Neural cell (in vitro differentiated cells): ENCODE measurements around the gene HOXC6. TPM values are rescaled to one million over a fixed set of nuclear protein-coding genes. Genes with fewer than 3 reads are reported as not detected.

Experiments used
- H2AFZ ChIP-seq: fragments of 200-600, 300-800 bp; sonication (generic), shearing (Covaris generic); 2 replicates; pipeline ENCODE4 v1.6.0; 2014; ENCODE audit warnings: low read depth, mild to moderate bottlenecking, antibody characterized with exemption, low read length, moderate library complexity
- H3F3A ChIP-seq: fragments of 200-600 bp; shearing (Covaris generic); 2 replicates; pipeline ENCODE4 v1.6.1; 2016; ENCODE audit warnings: mild to moderate bottlenecking, moderate library complexity, mixed read lengths, antibody characterized with exemption, low read length; ENCODE audit not compliant: insufficient read depth, poor library complexity, severe bottlenecking
- H3K27ac ChIP-seq: fragments of 200-600, 300-800 bp; sonication (generic), shearing (Covaris generic); 2 replicates; pipeline ENCODE4 v1.5.1; 2014; ENCODE audit warnings: mild to moderate bottlenecking, low read length, moderate library complexity
- H3K27me3 ChIP-seq: fragments of 300-800, 200-600 bp; sonication (generic), shearing (Covaris generic); 2 replicates; pipeline ENCODE4 v1.6.0; 2014; ENCODE audit warnings: mild to moderate bottlenecking, low read depth, low read length, moderate library complexity; ENCODE audit not compliant: insufficient read depth
- H3K36me3 ChIP-seq: fragments of 300-800, 200-600 bp; sonication (generic), shearing (Covaris generic); 2 replicates; pipeline ENCODE4 v1.5.1; 2014; ENCODE audit warnings: mild to moderate bottlenecking, antibody characterized with exemption, low read length, moderate library complexity; ENCODE audit not compliant: insufficient read depth
- H3K4me2 ChIP-seq: fragments of 300-800, 200-600 bp; sonication (generic), shearing (Covaris generic); 2 replicates; pipeline ENCODE4 v1.6.0; 2014; ENCODE audit warnings: mild to moderate bottlenecking, low read length
- H3K4me3 ChIP-seq: fragments of 300-800, 200-600 bp; sonication (generic), shearing (Covaris generic); 2 replicates; pipeline ENCODE4 v1.5.1; 2014; ENCODE audit warnings: mild to moderate bottlenecking, low read length, moderate library complexity
- H3K79me2 ChIP-seq: fragments of 200-600 bp; shearing (Covaris generic); replicated peaks from 2 replicates; pipeline ENCODE4 v1.6.0; 2014; ENCODE audit warnings: mild to moderate bottlenecking, low read length, moderate library complexity; ENCODE audit not compliant: insufficient read depth
- H3K9ac ChIP-seq: fragments of 300-800, 200-600 bp; sonication (generic), shearing (Covaris generic); 2 replicates; pipeline ENCODE4 v1.6.1; 2016; ENCODE audit warnings: mild to moderate bottlenecking, low read length, mixed read lengths
- H3K9me2 ChIP-seq: fragments of 200-600 bp; shearing (Covaris generic); 2 replicates; pipeline ENCODE4 v1.6.1; 2016; ENCODE audit warnings: mild to moderate bottlenecking, low read length, mixed read lengths; ENCODE audit not compliant: insufficient read depth
- H3K9me3 ChIP-seq: fragments of 200-600, 300-800 bp; sonication (generic), shearing (Covaris generic); 2 replicates; pipeline ENCODE4 v1.6.1; 2016; ENCODE audit warnings: mild to moderate bottlenecking, mixed run types, low read length, moderate library complexity, mixed read lengths
- H4K20me1 ChIP-seq: fragments of 200-600 bp; shearing (Covaris generic); 2 replicates; pipeline ENCODE4 v1.6.1; 2016; ENCODE audit warnings: mild to moderate bottlenecking, mixed run types; ENCODE audit not compliant: insufficient read depth
- CTCF ChIP-seq: fragments of 450-650 bp; IDR thresholded peaks from 2 replicates; pipeline ENCODE4 v1.5.1; 2014; ENCODE audit warnings: antibody characterized with exemption, mild to moderate bottlenecking, moderate library complexity; ENCODE audit not compliant: poor library complexity, severe bottlenecking
- EP300 ChIP-seq: fragments of 450-650 bp; conservative IDR thresholded peaks from 2 replicates; pipeline ENCODE4 v1.6.1; 2014; ENCODE audit warnings: antibody characterized with exemption, mild to moderate bottlenecking, moderate library complexity; ENCODE audit not compliant: poor library complexity, severe bottlenecking
- EZH2 ChIP-seq: fragments of 200-600, 300-800 bp; shearing (Covaris generic), sonication (generic); IDR thresholded peaks from 2 replicates; pipeline ENCODE4 v1.6.1; 2014; ENCODE audit warnings: antibody characterized with exemption, low read length, borderline replicate concordance, mild to moderate bottlenecking; ENCODE audit not compliant: insufficient read depth, poor library complexity, severe bottlenecking
- MXI1 ChIP-seq: fragments of 450-650 bp; conservative IDR thresholded peaks from 2 replicates; pipeline ENCODE4 v1.6.1; 2014; ENCODE audit warnings: antibody characterized with exemption, mild to moderate bottlenecking; ENCODE audit not compliant: poor library complexity, severe bottlenecking
- POLR2AphosphoS5 ChIP-seq: IDR thresholded peaks from 2 replicates; pipeline ENCODE4 v1.6.1; 2012
- RAD21 ChIP-seq: fragments of 450-650 bp; conservative IDR thresholded peaks from 2 replicates; pipeline ENCODE4 v1.6.1; 2014; ENCODE audit warnings: antibody characterized with exemption, mild to moderate bottlenecking, moderate library complexity
- REST ChIP-seq: IDR thresholded peaks from 2 replicates; pipeline ENCODE4 v1.6.1; 2012; ENCODE audit warnings: borderline replicate concordance
- SMC3 ChIP-seq: fragments of 450-650 bp; conservative IDR thresholded peaks from 2 replicates; pipeline ENCODE4 v1.6.1; 2014; ENCODE audit warnings: antibody characterized with exemption, mild to moderate bottlenecking, moderate library complexity; ENCODE audit not compliant: poor library complexity
- TAF1 ChIP-seq: IDR thresholded peaks from 2 replicates; pipeline ENCODE4 v1.6.1; 2012; ENCODE audit warnings: low read depth
- polyA plus RNA-seq: library from polyadenylated mRNA; depleted of rRNA; stranded (reverse); fragments of >200 nt; gene quantifications from 2 replicates; pipeline ENCODE4 v1.2.3, GENCODE V29; 2014

The HOXC6 gene
- polyA plus RNA-seq, 1 donor from 2014 or later: not detected

DNA sequence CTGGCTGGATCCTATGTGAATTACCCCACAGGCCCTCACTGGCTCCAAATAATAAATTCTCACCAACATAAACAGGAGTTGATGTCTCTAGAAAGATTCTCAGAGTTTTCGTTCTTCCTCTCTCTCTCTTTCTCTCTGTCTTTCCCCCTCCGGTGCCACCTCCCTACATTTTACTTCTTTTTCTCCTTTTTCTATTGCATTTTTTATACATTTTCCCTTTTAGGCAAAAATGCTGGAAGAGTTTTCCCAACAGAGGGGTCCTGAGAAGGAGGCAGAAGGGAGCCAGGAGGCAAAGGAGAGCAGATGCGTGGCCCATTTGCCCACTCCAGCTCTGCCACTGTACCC, 826 bp upstream of the HOXC6 start:
- Histone ChIP-seq H3F3A (no peaks in the 10 kb centered on the region), H3K9me2 (no peaks in the 10 kb centered on the region), H2AFZ (no peak overlapping the region), H3K27me3 (peaks cover 99% of the 10 kb centered on the region), H3K4me3 (no peak overlapping the region), H3K9me3 (no peaks in the 10 kb centered on the region), H3K36me3 (no peaks in the 10 kb centered on the region), H3K27ac (no peak overlapping the region), H3K4me2 (no peak overlapping the region), H4K20me1 (no peaks in the 10 kb centered on the region), H3K9ac (no peak overlapping the region), H3K79me2 (no peaks in the 10 kb centered on the region)
- TF ChIP-seq REST: no peak
- TF ChIP-seq POLR2AphosphoS5: no peak
- TF ChIP-seq EP300: no peak
- TF ChIP-seq RAD21: no peak
- no peak for TF ChIP-seq SMC3
- TF ChIP-seq TAF1: no peak
- no peak for TF ChIP-seq EZH2
- no peak for TF ChIP-seq MXI1
- no peak for TF ChIP-seq CTCF

DNA sequence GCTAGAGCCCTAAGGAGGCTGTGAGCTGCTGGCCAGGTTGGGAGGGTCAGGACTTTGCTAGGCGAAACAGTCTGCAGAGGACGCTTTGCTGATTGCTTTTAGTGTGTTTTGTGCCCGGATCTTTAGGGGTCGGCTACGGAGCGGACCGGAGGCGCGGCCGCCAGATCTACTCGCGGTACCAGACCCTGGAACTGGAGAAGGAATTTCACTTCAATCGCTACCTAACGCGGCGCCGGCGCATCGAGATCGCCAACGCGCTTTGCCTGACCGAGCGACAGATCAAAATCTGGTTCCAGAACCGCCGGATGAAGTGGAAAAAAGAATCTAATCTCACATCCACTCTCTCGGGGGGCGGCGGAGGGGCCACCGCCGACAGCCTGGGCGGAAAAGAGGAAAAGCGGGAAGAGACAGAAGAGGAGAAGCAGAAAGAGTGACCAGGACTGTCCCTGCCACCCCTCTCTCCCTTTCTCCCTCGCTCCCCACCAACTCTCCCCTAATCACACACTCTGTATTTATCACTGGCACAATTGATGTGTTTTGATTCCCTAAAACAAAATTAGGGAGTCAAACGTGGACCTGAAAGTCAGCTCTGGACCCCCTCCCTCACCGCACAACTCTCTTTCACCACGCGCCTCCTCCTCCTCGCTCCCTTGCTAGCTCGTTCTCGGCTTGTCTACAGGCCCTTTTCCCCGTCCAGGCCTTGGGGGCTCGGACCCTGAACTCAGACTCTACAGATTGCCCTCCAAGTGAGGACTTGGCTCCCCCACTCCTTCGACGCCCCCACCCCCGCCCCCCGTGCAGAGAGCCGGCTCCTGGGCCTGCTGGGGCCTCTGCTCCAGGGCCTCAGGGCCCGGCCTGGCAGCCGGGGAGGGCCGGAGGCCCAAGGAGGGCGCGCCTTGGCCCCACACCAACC, 1.5 kb downstream of the HOXC6 start:
- H3K79me2 ChIP-seq: no peaks in the 10 kb centered on the region
- no peak overlapping the region for H3K4me2 ChIP-seq
- H3K36me3 ChIP-seq: no peaks in the 10 kb centered on the region
- H2AFZ ChIP-seq: no peak overlapping the region
- no peaks in the 10 kb centered on the region for H3K9me2 ChIP-seq
- no peaks in the 10 kb centered on the region for H4K20me1 ChIP-seq
- no peaks in the 10 kb centered on the region for H3K9me3 ChIP-seq
- H3K9ac ChIP-seq: no peak overlapping the region
- no peak overlapping the region for H3K27ac ChIP-seq
- H3F3A ChIP-seq: no peaks in the 10 kb centered on the region
- H3K4me3 ChIP-seq: no peak overlapping the region
- H3K27me3 ChIP-seq: peaks cover 99% of the 10 kb centered on the region
- no peak for TF ChIP-seq TAF1
- peak; percentile 43 for TF ChIP-seq EZH2
